HEK293 (cell line): Measurements from ENCODE around the gene SRPK3.

Experiments used
- GLIS2 ChIP-seq: fragments of 450-650 bp; formaldehyde crosslinking; IDR thresholded peaks from 2 replicates; pipeline ENCODE4 v1.5.1; 2016; ENCODE audit warnings: missing biosample characterization, missing genetic modification characterization
- KLF9 ChIP-seq: fragments of 450-650 bp; formaldehyde crosslinking; IDR thresholded peaks from 2 replicates; pipeline ENCODE4 v1.5.1; 2016; ENCODE audit warnings: missing biosample characterization, missing genetic modification characterization, low read depth
- PATZ1 ChIP-seq: fragments of 450-650 bp; formaldehyde crosslinking; IDR thresholded peaks from 2 replicates; pipeline ENCODE4 v1.5.1; 2016; ENCODE audit warnings: missing biosample characterization, missing genetic modification characterization
- PRDM2 ChIP-seq: fragments of 450-650 bp; formaldehyde crosslinking; IDR thresholded peaks from 2 replicates; pipeline ENCODE4 v1.5.1; 2016; ENCODE audit warnings: missing biosample characterization, missing genetic modification characterization, borderline replicate concordance
- SP2 ChIP-seq: fragments of 450-650 bp; formaldehyde crosslinking; IDR thresholded peaks from 2 replicates; pipeline ENCODE4 v1.5.1; 2016; ENCODE audit warnings: missing biosample characterization, missing genetic modification characterization
- SP3 ChIP-seq: fragments of 450-650 bp; formaldehyde crosslinking; IDR thresholded peaks from 2 replicates; pipeline ENCODE4 v1.5.1; 2016; ENCODE audit warnings: missing biosample characterization, missing genetic modification characterization
- ZBTB17 ChIP-seq: fragments of 450-650 bp; formaldehyde crosslinking; IDR thresholded peaks from 2 replicates; pipeline ENCODE4 v1.5.1; 2016; ENCODE audit warnings: missing biosample characterization, missing genetic modification characterization
- ZBTB48 ChIP-seq: fragments of 450-650 bp; formaldehyde crosslinking; IDR thresholded peaks from 2 replicates; pipeline ENCODE4 v1.5.1; 2016; ENCODE audit warnings: missing biosample characterization, missing genetic modification characterization
- ZEB2 ChIP-seq: fragments of 450-650 bp; formaldehyde crosslinking; IDR thresholded peaks from 2 replicates; pipeline ENCODE4 v1.5.1; 2016; ENCODE audit warnings: missing biosample characterization, missing genetic modification characterization
- ZNF449 ChIP-seq: fragments of 450-650 bp; formaldehyde crosslinking; IDR thresholded peaks from 2 replicates; pipeline ENCODE4 v1.5.1; 2017; ENCODE audit warnings: missing biosample characterization, mild to moderate bottlenecking, missing genetic modification characterization, moderate library complexity
- ZNF580 ChIP-seq: fragments of 450-650 bp; formaldehyde crosslinking; IDR thresholded peaks from 2 replicates; pipeline ENCODE4 v1.5.1; 2016; ENCODE audit warnings: missing biosample characterization, missing genetic modification characterization
- TF ChIP-seq, protein P1 (sequence below): sonication (generic); formaldehyde crosslinking; IDR thresholded peaks from 2 replicates; pipeline ENCODE4 v1.8.1; 2022; ENCODE audit warnings: mild to moderate bottlenecking, moderate library complexity, missing genetic modification reagents
- TF ChIP-seq, protein P2 (sequence below): fragments of 450-650 bp; formaldehyde crosslinking; IDR thresholded peaks from 2 replicates; pipeline ENCODE4 v1.5.1; 2016; ENCODE audit warnings: missing biosample characterization, missing genetic modification characterization
- TF ChIP-seq, protein P3 (sequence below): fragments of 450-650 bp; formaldehyde crosslinking; IDR thresholded peaks from 2 replicates; pipeline ENCODE4 v1.5.1; 2016; ENCODE audit warnings: missing biosample characterization, missing genetic modification characterization

Gene SRPK3

GRCh38 chrX:153818571-153819383 lies 37.9 kb downstream of the SRPK3 start (continued):
- no peak for TF ChIP-seq PRDM2 (tag by site-specific recombination)
- TF ChIP-seq ZNF580 (tag by site-specific recombination): no peak
- TF ChIP-seq, protein P1, sequence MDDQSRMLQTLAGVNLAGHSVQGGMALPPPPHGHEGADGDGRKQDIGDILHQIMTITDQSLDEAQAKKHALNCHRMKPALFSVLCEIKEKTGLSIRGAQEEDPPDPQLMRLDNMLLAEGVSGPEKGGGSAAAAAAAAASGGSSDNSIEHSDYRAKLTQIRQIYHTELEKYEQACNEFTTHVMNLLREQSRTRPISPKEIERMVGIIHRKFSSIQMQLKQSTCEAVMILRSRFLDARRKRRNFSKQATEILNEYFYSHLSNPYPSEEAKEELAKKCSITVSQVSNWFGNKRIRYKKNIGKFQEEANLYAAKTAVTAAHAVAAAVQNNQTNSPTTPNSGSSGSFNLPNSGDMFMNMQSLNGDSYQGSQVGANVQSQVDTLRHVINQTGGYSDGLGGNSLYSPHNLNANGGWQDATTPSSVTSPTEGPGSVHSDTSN: 0 out of 2 replicates have a peak, but pooled peaks have one; percentile 17
- TF ChIP-seq PATZ1 (tag by site-specific recombination): peak; percentile 90
- peak; percentile 62; the same call in 1 of the 2 replicates for TF ChIP-seq ZEB2 (tag by site-specific recombination)
- TF ChIP-seq GLIS2 (tag by site-specific recombination): peak; percentile 79; the same call in 1 of the 2 replicates
- TF ChIP-seq SP3: peak; percentile 45; the same call in 1 of the 2 replicates
- TF ChIP-seq ZBTB48 (tag by site-specific recombination): peak; percentile 96
- TF ChIP-seq ZBTB17: peak; percentile 76
- peak; percentile 52; the same call in 1 of the 2 replicates for TF ChIP-seq KLF9
- peak; percentile 32; the same call in 1 of the 2 replicates for TF ChIP-seq SP2
- peak; percentile 39; the same call in 1 of the 2 replicates for TF ChIP-seq ZNF449 (tag by site-specific recombination)
- TF ChIP-seq, protein P2, sequence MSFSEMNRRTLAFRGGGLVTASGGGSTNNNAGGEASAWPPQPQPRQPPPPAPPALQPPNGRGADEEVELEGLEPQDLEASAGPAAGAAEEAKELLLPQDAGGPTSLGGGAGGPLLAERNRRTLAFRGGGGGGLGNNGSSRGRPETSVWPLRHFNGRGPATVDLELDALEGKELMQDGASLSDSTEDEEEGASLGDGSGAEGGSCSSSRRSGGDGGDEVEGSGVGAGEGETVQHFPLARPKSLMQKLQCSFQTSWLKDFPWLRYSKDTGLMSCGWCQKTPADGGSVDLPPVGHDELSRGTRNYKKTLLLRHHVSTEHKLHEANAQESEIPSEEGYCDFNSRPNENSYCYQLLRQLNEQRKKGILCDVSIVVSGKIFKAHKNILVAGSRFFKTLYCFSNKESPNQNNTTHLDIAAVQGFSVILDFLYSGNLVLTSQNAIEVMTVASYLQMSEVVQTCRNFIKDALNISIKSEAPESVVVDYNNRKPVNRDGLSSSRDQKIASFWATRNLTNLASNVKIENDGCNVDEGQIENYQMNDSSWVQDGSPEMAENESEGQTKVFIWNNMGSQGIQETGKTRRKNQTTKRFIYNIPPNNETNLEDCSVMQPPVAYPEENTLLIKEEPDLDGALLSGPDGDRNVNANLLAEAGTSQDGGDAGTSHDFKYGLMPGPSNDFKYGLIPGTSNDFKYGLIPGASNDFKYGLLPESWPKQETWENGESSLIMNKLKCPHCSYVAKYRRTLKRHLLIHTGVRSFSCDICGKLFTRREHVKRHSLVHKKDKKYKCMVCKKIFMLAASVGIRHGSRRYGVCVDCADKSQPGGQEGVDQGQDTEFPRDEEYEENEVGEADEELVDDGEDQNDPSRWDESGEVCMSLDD: peak; percentile 72; the same call in 1 of the 2 replicates
- TF ChIP-seq, protein P3, sequence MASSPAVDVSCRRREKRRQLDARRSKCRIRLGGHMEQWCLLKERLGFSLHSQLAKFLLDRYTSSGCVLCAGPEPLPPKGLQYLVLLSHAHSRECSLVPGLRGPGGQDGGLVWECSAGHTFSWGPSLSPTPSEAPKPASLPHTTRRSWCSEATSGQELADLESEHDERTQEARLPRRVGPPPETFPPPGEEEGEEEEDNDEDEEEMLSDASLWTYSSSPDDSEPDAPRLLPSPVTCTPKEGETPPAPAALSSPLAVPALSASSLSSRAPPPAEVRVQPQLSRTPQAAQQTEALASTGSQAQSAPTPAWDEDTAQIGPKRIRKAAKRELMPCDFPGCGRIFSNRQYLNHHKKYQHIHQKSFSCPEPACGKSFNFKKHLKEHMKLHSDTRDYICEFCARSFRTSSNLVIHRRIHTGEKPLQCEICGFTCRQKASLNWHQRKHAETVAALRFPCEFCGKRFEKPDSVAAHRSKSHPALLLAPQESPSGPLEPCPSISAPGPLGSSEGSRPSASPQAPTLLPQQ (tag by site-specific recombination): 0 out of 2 replicates have a peak, but pooled peaks have one; percentile 62
